Suppressor macrophage (primary cell): ENCODE data around the gene METTL25B.
A peak's percentile ranks its signal among the peaks of the same experiment; 100 is the strongest.

ENCODE experiments used
- DNase-seq, 4 experiments: peaks; one replicate each; pipeline ENCODE4 v3.0.0-alpha.2; 2020 to 2022

METTL25B gene

DNA sequence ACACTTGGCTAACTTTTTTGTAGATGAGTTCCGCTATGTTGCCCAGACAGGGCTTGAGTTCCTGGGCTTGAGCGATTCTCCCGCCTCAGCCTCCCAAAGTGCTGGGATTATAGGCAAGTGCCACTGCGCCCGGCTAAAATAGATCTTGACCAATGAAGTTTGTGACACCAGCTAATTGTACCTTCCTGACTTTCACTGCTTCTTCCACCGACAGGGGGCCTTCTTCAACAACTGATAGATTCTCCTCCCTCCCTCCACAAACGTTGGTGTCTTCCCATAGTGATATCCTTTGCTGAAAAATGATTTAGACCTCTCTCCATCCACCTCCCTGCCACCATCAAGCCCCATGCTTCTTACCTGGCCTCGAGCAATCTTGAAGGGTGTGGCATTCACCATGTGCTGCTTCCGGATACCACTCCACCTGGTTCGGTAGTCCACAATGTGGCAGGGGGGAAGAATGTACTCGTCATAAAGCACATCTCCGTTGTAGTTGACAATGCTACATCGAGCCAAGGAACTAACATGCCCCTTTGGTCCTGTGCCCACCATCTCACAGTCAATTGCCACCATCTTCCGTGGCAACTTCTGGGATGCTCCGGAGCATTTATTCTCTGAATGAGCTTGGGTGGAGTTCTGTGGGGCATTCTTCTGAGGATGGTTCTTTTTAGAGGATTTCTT, 1.6 kb upstream of the METTL25B start:
- DNase-seq: peak; percentile 59 to 79 (median 72)

DNA sequence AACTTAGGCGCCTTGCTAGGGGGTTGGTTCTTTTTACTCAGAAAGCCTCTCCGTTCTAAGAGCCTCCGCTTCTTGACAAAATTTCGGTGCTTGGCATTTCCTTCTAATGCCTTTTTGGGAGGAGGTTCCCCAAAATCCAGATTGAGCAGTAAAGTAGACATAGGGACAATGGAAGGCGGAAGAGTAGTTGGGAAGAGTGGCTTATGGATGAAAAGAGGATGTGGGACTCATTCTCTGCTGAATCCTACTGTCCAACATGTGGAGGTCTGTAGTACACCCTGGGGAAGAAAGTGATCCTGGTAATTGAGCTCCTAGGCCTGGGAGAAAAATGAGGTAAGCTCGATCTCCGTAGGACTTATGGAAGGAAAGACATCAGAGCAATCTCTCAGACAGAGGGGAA, 777 bp upstream of the METTL25B start:
- DNase-seq: peak in 3 of 4 experiments; percentile 6 to 29 (median 11)

DNA sequence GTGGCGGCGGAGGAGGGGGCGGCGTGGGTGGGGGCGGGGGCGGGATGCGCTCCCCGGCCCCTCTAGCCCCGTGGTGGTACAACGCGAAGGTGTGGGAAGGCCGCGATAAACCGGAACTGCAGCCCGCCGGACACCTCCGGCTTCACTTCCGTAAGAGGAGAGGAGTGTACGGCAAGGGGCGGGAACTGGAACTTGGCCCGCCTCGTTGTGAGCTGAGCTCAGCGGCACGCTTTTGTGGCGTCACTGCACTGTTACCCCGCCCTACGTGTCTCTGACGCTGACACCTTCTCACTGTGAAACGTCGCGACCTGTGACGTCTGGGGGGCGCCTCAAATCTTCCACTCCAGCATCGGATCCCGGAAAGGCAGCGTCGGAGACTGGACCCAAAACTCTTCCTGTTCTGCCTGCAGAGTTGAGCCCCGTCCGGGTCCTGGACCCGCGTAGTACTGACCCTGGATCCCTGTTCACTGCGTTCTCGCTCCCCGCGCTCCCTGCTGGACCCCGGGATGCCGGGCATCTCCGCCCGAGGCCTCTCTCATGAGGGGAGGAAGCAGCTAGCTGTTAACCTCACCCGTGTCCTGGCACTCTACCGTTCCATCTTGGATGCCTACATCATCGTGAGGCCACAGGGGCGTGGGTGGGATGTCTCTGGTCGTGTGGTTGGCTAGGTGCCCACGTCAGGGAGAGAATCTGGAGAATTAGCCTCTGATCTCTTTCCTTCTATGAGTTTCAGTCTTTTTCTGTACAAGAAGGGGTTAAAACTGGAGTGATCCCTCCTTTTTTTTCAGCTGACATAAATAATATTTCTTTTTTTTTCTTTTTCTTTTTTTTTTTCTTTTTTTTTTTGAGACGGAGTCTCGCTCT, 562 bp downstream of the METTL25B start, which contains the start of gene ISG20L2:
ISG20L2 (minus strand) TSS at position 168 of the 864 bp plus-strand sequence. CDS start 1,114 bp downstream, outside the sequence.
- DNase-seq: peak; percentile 98 to 99 (median 98)

DNA sequence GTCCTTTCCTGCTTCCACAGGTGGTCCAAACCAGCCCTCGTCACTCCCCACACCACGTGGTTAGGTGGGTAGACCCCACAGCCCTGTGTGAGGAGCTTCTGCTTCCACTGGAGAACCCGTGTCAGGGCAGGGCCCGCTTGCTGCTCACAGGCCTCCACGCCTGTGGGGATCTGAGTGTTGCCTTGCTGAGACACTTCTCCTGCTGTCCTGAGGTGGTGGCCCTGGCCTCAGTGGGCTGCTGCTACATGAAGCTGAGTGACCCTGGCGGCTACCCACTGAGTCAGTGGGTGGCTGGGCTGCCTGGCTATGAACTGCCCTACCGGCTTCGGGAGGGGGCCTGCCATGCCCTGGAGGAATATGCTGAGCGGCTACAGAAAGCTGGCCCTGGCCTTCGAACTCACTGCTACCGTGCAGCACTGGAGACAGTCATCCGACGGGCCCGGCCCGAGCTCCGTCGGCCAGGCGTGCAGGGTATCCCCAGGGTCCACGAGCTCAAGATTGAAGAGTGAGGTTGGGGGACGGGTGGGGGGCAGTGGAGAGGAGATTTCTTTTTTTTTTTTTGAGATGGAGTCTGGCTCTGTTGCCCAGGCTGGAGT, 5.8 kb downstream of the METTL25B start:
- DNase-seq: no peak

DNA sequence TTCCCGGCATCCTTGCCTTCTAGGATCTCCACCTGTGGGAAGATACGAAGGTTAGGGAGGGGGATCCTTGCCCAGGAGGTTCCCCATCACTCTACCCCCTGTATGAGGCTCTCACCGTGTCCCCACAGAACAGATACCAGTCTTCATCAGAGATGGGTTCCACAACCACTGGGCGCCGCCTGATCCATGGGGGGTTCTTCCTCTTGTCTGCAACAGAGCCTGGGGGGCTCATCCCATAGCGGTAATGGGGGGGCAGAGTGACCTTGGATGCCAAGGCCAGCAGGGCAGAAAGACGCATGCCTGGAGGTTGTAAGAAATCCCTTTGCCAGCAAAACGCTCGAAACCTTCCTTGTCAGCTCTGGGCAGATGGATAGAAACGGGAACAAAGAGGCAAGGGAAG, 10.1 kb downstream of the METTL25B start:
- DNase-seq: peak in 1 of 4 experiments; percentile 14

DNA sequence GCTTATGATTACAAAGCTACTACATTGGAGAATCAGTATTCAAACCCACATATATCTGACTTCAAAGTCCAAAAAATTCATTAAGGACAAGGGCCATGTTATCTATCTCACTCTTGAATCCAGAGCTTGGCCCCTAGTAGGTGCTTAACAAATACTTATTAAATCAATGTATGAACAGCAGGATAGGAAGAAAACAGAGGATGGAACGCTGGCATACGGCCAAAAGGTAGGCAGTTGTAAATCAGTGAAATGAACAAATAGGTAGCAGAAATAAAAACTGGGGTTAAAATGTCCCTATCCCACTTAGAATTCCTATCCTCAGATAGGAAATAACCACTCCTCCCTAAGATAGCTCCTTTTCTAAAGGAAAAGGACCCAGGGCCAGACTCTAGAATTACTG, 10.6 kb downstream of the METTL25B start:
- no peak for DNase-seq

DNA sequence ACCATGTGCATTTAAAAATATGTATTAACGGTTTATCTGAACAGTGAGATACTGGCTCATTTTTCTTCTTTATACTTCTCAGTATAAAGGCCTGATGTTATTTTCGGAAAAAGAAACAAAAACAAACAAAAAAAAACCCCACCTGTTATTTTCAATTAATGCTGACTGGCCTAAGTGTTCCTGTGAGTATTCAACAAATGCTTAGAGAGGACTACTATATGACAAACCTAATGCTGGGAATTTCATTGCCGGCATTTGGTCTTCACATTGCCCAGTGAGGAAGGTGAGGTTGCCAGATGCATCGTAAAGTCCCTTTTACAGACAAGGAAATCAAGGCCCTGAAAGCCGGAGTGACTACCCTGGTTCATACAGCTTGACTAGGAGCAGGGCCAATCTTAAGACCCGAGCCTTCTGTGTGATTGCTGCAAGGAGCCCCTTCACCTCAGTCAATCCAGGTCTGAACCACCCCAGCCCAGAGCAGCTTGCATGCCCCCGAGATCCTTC, 12.0 kb downstream of the METTL25B start:
- DNase-seq: peak in 1 of 4 experiments; percentile 4

DNA sequence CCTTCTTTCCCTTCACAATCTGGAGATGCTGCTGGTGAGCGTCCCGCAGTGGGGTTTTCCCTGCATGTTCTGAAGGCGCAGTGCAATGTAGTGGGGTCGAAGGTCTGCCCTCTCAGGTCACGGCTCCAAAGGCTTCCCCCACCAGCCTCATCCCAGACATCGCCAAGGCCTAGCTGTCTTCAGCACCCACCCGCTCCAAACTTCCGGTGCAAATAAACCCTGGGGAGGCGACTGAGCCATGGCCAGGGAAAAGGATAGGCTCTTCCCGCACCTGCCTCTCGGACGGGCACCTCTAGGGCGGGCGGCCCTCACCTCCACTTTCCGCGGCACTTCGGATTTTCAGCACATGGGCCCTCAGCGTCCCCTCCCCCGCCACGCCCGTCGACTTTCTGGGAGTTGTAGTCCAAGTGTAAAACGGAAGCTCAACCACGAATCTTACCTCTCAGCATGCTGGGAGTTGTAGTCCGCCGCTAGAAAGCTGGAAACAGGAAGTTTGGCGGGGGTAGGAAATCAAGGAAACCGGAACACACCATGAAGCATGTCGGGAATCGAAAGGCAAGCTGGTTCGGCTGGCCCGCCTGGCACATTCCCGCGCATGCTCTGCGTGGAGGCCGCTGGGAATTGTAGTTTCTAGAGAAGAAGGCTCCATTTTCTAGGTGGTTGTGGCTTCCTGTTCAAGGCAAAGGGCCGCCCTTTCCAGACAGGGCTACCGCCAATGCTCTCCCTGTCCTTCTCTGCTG, 12.6 kb downstream of the METTL25B start, which contains the start of gene MRPL24:
MRPL24 (minus strand) TSS at position 348 of the 740 bp plus-strand sequence. CDS start 2,384 bp downstream, outside the sequence.
- DNase-seq: peak; percentile 97 to 99 (median 98)

DNA sequence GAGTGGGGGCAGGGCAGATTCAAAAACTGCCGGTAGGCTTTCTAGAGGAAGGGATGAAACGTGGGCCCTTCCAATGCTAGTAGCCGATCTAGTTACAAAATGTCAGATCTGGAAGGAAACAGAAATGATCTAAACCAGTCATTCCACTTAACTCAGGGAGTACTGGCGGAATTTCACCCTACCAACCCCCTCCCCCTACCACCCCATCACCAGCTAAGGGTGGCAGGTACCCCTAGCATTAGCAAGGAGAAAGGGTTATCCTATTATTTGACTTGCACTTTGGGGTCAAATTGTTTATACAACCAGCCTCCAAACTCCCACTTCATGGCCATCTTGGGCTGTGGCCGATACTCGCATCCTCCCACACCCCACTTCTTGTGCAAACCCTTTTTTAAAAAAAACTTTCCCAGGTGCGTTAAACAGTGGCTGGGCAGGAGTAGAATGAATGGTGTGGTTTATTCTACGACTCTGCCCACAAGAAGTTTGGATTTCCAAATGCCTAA, 13.3 kb downstream of the METTL25B start:
- no peak for DNase-seq

DNA sequence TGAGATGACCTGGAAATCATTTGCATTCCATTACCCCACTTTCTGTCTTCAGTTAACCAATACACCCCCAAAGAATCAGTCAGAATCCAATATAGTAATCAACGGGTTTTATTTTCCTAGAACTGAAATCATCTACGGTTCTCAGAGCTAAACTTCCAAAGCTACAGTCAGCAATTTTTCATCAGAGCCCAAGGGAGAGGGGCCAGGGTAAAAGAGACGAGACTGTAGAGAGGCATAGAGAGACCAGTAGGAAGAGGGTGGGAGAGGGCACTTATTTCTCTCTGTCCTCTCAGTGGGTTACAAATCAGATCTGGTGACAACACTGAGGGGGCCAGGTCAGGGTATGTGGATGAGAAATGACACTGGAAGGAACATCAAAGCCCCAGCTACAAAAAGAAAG, 13.7 kb downstream of the METTL25B start:
- DNase-seq: no peak

DNA sequence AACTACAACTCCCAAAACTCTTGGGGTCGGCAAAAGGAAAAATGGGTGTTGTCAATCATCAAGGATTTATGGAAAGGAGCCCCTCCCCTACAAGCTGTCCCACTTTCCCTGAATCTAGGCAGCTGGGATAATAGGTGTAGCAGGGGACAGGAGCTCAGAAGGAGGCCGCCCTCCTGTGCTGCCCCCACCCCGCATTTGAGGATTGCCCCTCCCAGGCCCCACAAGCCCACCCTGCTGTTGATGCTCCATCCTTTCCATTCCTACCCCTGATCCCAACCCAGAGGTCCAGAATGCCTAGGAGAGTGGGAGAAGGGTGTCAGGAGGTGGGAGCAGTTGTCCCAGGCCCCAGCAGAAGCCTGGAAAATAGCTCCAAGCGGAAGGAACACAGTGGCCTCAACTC, 14.5 kb downstream of the METTL25B start:
- no peak for DNase-seq

DNA sequence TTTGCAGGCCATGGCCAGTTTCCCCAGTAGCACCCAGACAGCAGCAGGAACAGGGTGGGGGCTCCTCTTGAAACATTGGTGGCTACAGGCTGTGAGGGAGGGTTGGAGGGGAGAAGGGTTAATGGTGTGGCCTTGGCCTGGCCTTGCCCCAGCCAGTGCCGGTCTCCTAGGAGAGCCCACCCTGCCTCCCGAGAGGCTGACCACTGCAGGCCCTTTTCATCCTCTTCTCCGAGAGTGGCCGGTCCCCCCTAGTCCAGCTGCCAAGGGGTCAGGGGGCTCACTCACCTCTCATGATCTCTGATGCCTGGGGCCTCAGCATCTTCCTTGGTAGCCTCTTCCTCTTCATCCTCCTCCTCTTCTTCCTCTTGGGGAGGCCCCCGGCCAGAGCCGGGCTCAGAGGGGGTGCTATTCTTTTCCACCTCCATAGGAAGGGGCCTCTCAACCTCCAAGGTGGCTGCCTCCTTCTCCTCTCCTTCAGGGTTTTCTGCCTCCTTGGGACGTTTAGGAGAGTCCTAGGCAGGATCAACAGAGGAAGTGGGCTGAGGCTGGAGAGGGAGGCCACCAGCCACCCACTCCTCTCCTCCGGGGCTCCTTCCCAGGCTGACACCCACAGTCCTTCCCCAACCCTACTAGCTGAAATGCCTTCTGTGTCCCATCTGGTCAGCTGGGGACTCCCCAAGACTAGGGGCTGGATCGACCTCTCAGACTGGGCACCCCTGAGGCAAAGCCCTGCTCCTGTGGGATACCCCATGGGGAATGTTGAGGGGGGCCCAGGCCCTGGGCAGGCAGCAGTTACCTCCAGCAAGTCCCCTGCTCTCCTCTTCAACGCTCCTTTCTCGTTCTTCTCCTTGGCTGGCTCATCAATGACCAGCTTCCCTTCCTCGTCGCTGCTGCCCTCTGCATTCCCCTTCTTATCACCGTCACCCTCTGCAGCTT, 15.4 kb downstream of the METTL25B start:
- peak in 3 of 4 experiments; percentile 24 to 56 (median 40) for DNase-seq

DNA sequence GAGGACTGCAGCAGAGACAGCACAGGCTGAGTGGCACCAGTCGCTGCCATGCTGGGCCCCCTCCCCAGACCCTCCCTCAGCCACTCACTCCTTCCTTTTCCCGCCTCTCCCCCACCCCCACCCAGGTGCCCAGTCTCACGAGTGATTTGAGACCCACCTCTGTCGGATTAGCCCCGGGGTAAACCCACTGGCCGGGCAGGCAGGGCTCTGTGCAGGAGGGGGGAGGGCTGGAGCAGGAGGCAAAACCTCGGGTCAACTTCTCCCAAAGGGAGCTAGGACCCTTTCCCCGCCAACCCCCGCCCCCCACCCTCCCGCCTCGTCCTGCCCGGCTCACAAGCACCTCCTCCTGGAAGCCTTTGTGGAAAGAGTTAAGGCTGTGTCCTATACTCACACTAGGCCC, 16.1 kb downstream of the METTL25B start:
- DNase-seq: no peak

DNA sequence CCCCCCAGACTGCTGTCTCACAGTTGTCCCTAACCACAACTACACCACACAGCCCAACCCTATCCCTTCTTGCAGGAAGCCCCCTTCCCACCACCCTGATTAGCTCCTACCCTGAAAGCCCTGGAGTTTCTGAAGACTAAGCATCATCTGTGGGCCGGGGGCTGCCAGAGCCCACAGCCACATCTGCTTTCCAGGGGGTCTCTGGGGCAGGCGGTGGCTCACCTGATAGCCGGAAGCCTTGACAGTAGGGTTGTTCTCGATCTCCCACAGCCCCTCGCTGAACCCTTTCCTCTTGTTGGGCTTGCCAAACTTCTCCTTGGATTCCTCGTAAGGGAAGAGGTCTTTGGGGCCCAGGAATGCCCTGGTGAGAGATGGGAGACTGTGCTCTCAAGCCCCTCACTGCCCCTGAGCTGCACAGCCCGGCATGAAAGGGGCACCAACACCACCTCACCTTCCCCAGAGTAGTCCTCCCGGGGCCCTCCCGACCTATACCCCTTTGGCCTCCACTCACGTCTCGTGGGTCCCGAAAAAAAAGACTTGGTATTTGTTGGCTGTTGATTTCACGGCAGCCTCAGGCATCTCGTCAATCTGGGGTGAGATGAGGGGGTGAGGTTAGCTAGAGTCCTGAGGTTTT, 16.6 kb downstream of the METTL25B start:
- no peak for DNase-seq

DNA sequence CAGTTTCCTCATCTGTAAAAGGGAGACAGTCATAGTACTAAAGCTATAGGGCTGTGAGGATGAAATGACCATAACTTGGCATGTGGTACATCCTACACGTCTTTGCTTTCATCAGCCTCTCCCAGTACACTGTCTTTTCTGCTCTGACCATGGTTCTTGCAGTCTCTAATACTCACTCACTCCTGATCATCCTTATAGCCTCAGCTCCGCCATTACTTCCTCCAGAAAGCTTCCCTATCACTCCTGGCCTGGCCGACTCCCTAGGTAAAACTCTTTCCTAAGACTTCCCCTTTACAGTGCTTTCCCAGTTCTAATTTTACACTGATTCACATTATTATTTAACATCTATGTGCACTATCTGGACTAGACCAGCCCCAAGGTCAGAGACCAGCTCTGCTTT, 17.6 kb downstream of the METTL25B start:
- DNase-seq: peak in 3 of 4 experiments; percentile 54 to 61 (median 55)

DNA sequence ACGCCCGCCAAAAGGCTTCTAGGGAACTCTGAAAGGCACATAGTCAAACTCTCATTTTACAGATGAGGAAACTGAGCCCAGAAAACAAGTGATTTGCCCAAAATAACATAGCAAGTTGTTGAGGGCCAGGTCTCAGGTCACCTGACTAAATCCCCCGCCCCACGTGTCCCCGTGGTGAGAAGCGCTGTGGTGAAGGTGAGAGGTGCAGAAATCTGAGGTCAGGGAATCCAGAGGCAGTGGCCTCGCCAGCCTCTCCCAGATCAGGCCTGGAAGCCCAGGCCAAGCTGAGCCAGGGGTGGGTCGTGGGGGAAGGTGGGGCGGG, 18.1 kb downstream of the METTL25B start:
- DNase-seq: no peak

DNA sequence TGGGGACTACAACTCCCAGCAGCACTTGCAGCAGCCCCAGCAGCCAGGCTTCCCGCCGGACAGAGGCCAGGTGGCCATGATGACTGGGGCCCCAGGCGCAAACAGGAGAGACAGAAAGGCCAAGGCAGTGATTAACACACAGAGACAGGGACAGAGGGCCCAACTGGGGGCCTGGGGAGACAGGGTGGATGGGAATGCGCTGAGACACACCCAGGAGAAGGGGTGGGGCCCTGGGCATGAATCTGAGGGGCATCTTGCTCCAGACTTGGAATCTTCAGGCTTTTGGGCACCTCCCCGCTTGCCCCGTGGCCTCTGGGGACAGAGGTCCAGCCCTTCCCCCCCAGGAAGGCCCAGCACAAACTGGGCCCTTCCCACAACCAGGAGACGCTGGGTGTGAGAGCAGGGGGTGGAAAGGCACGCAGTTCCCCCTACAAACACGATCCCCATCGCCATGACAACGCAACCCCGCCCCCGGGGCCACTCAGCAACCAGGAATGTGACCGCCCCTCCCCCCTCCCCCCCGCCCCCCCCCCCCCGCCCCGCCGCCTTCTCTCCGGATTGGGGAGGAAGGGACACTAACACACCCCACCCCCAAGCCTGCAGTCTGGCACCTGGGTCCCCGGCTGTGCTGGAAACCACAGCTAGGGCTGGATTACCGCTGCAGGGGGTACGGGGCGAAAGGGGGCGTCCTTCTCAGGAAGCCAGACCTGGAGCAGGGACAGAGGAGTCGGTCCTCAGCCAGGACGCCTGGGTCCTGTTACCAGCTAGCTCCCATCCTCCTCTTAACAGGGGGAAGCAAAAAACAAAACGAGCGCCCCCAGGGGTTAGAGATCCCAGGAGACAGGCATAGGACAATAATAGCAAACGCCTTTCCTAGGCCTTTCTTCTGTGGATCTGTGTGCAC, 18.7 kb downstream of the METTL25B start:
- peak; percentile 84 to 94 (median 88) for DNase-seq

DNA sequence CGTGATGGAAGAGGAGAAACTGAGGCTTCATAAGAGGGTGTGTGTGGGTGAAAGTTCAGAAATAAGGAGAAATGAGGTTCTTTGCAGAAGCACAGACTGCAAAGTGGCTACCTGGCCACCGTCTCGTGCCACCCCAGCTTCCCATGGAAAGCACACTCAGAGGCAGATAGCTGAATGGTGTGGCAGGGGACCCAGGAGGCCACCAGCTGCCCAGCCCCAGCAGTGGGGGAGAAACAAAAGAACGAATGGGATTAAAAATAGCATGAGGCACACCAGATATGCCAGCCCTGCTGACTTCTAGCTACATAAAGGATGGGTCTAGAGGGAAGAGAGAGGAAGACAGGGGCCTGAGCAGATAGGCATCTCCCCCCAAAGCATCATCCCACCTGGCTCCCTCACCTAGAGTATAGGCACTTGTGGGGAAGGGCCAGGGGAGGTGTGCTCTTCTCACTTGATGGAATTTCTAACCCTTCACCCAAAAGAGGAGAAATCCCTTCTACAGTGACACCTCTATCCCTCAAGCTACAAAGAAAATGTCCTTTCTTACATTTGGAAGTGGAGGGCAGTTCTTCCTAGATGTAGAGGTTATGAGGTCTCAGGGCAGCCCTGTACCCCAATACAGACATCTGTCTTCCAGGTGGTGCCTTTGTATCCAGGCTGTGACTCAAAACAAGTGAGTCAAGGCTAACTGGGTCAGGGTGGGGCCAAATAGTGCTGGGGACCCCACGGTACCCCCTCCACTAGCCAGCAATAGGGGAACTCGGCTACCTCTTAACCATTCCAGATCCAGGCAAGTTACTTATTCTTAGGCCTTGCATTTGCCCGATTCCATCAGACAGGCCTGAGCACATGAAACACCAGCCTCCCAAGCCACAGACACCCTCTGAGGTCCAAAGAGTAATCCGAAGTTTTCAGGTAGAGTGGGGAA, 19.7 kb downstream of the METTL25B start:
- no peak for DNase-seq
